Testis (tissue), 2 donors: ENCODE measurements around the gene PPM1B.

Source experiments
- CTCF ChIP-seq, 3 experiments: fragments of 450-650 bp in 2 of 3; fragments of 200-600 bp in 1 of 3; sonication (generic) in 1 of 3; IDR thresholded peaks; one replicate each; pipeline ENCODE4 v1.5.1; 2016 to 2019; ENCODE audit warnings: antibody characterized with exemption in 3 of 3, mild to moderate bottlenecking in 2 of 3, moderate library complexity in 1 of 3
- POLR2A ChIP-seq: fragments of 450-650 bp; IDR thresholded peaks from one replicate; pipeline ENCODE4 v1.6.1; 2017; ENCODE audit warnings: antibody characterized with exemption, mild to moderate bottlenecking, moderate library complexity

GRCh38 chr2:44171018-44171417 lies 2.3 kb downstream of the PPM1B start:
- no peak for TF ChIP-seq CTCF (IDR thresholded peaks at IDR 0.05)
- no peak for TF ChIP-seq POLR2A
